ENCODE data around the gene TNK1.

DNA sequence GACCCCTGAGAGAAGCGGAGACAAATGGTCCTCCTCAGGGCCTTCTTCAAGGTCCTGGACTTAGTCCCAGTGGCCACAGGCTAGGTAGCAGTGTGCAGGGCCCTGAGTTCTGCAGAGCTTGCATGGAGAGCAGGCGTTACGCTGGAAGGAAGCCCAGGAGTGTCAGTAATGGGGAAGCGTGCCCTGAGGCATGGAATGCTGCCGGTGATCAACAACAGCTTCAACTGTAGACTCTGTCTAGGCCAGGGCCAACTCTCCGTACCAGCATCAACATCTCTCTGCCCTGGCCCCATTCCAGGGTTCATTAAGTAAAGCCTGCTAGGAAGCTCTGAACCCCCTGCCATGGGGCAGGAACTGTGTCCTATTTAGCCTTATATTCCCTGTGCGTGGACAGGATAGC lies 568 bp upstream of the TNK1 start:
- TF ChIP-seq TAF1 (IDR thresholded peaks at IDR 0.05; ENCODE audit: borderline replicate concordance, low read depth, low read length) (no peak), FOXJ3 (CRISPR knock-in tag; IDR thresholded peaks at IDR 0.05) (no peak), SMC3 (IDR thresholded peaks at IDR 0.05; ENCODE audit: low read depth, low read length) (no peak), NRF1 (IDR thresholded peaks at IDR 0.05; ENCODE audit: low read depth, low read length) (no peak), MXI1 (IDR thresholded peaks at IDR 0.05; ENCODE audit: low read depth, low read length) (no peak), POLR2AphosphoS5 (IDR thresholded peaks at IDR 0.05; ENCODE audit: low read depth, low read length) (no peak), EZH2phosphoT487 (IDR thresholded peaks at IDR 0.05; ENCODE audit: borderline replicate concordance, low read depth) (no peak)
- TF ChIP-seq, protein P1, sequence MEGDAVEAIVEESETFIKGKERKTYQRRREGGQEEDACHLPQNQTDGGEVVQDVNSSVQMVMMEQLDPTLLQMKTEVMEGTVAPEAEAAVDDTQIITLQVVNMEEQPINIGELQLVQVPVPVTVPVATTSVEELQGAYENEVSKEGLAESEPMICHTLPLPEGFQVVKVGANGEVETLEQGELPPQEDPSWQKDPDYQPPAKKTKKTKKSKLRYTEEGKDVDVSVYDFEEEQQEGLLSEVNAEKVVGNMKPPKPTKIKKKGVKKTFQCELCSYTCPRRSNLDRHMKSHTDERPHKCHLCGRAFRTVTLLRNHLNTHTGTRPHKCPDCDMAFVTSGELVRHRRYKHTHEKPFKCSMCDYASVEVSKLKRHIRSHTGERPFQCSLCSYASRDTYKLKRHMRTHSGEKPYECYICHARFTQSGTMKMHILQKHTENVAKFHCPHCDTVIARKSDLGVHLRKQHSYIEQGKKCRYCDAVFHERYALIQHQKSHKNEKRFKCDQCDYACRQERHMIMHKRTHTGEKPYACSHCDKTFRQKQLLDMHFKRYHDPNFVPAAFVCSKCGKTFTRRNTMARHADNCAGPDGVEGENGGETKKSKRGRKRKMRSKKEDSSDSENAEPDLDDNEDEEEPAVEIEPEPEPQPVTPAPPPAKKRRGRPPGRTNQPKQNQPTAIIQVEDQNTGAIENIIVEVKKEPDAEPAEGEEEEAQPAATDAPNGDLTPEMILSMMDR (IDR thresholded peaks at IDR 0.05): no peak
- TF ChIP-seq, protein P2, sequence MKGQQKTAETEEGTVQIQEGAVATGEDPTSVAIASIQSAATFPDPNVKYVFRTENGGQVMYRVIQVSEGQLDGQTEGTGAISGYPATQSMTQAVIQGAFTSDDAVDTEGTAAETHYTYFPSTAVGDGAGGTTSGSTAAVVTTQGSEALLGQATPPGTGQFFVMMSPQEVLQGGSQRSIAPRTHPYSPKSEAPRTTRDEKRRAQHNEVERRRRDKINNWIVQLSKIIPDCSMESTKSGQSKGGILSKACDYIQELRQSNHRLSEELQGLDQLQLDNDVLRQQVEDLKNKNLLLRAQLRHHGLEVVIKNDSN (IDR thresholded peaks at IDR 0.05; ENCODE audit: borderline replicate concordance, low read depth): no peak
- TF ChIP-seq, protein P3, sequence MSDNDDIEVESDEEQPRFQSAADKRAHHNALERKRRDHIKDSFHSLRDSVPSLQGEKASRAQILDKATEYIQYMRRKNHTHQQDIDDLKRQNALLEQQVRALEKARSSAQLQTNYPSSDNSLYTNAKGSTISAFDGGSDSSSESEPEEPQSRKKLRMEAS (IDR thresholded peaks at IDR 0.05; ENCODE audit: low read depth): no peak
- TF ChIP-seq, protein P4, sequence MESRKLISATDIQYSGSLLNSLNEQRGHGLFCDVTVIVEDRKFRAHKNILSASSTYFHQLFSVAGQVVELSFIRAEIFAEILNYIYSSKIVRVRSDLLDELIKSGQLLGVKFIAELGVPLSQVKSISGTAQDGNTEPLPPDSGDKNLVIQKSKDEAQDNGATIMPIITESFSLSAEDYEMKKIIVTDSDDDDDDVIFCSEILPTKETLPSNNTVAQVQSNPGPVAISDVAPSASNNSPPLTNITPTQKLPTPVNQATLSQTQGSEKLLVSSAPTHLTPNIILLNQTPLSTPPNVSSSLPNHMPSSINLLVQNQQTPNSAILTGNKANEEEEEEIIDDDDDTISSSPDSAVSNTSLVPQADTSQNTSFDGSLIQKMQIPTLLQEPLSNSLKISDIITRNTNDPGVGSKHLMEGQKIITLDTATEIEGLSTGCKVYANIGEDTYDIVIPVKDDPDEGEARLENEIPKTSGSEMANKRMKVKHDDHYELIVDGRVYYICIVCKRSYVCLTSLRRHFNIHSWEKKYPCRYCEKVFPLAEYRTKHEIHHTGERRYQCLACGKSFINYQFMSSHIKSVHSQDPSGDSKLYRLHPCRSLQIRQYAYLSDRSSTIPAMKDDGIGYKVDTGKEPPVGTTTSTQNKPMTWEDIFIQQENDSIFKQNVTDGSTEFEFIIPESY (IDR thresholded peaks at IDR 0.05; ENCODE audit: borderline replicate concordance, low read depth): no peak
